Left ventricle myocardium superior (tissue), 1 donor: ENCODE data around the gene CALHM6. TPM values are rescaled to one million over a fixed set of nuclear protein-coding genes. Genes with fewer than 3 reads are reported as not detected.

Experiments
- ATAC-seq: fragments of 200-7000 bp; cut with Tn5 transposase; one replicate; pipeline ENCODE4 v1.9.1; 2020; ENCODE audit warnings: mild to moderate bottlenecking, moderate library complexity
- DNase-seq: peaks from one replicate; pipeline ENCODE4 v3.0.0-alpha.2; 2020
- intact Hi-C: fragments of 100-400 bp; cut with micrococcal nuclease; formaldehyde crosslinking; loops from one replicate; pipeline ENCODE4 v1.11.0; 2022
- long read RNA-seq: library from polyadenylated mRNA; unstranded; transcript quantifications from one replicate; pipeline ENCODE4 v2.0.0, GENCODE V29; 2021
- total RNA-seq: library from RNA; stranded (reverse); fragmentation: NEBNext Ultra II Directional; extraction: Animal tissue kit (Norgen Biotek cat#: 25700); gene quantifications from one replicate; pipeline ENCODE4 v1.2.1, GENCODE V29; 2021
- donor health status: DM: no; HTN: yes; CAD: no; lungs with severe emphysema.

The CALHM6 gene
- total RNA-seq: 1.2 TPM
- long read RNA-seq: 0 reads

GRCh38 chr6:116461331-116461931 lies at the start of gene CALHM6:
Gene CALHM6, plus strand, starts transcription at chr6:116461375. Its CDS starts 555 bp downstream, at chr6:116461930.
- ATAC-seq (no peak), DNase-seq (no peak)
- intact Hi-C loops: no loop called here

GRCh38 chr6:116412270-116412669 lies 48.9 kb upstream of the CALHM6 start:
- intact Hi-C loops: no loop called here
- DNase-seq (peak; percentile 38), ATAC-seq (peak; percentile 78)

- ATAC-seq (no peak), DNase-seq (no peak)
- intact Hi-C loops: no loop called here
Observed at GRCh38 chr6:116413357-116413756, 47.8 kb upstream of the CALHM6 start.

GRCh38 chr6:116417661-116418060 lies 43.5 kb upstream of the CALHM6 start:
- intact Hi-C loops: no loop called here
- DNase-seq (no peak), ATAC-seq (no peak)

- intact Hi-C loops: no loop called here
- ATAC-seq (no peak), DNase-seq (no peak)
Observed at GRCh38 chr6:116419069-116419786, 41.9 kb upstream of the CALHM6 start.

GRCh38 chr6:116420341-116420740 lies 40.8 kb upstream of the CALHM6 start:
- no peak for DNase-seq
- ATAC-seq: no peak
- intact Hi-C loops: no loop called here

GRCh38 chr6:116422238-116422637 lies 38.9 kb upstream of the CALHM6 start:
- no peak for DNase-seq
- intact Hi-C loops: no loop called here
- no peak for ATAC-seq

GRCh38 chr6:116424001-116424400 lies 37.2 kb upstream of the CALHM6 start:
- intact Hi-C loops: no loop called here
- ATAC-seq (no peak), DNase-seq (no peak)

- DNase-seq: no peak
- no peak for ATAC-seq
- intact Hi-C loops: no loop called here
Observed at GRCh38 chr6:116426551-116426950, 34.6 kb upstream of the CALHM6 start.

GRCh38 chr6:116429111-116429510 lies 32.1 kb upstream of the CALHM6 start:
- intact Hi-C loops: no loop called here
- ATAC-seq: no peak

GRCh38 chr6:116430860-116431259 lies 30.3 kb upstream of the CALHM6 start:
- DNase-seq (no peak), ATAC-seq (no peak)
- intact Hi-C loops: no loop called here

More at GRCh38 chr6:116429111-116429510, 32.1 kb upstream of the CALHM6 start:
- DNase-seq: no peak

GRCh38 chr6:116431964-116432595 lies 29.1 kb upstream of the CALHM6 start:
- DNase-seq (no peak), ATAC-seq (no peak)
- intact Hi-C loops: no loop called here

GRCh38 chr6:116433206-116433712 lies 27.9 kb upstream of the CALHM6 start:
- ATAC-seq: no peak
- no peak for DNase-seq
- intact Hi-C loops: no loop called here

GRCh38 chr6:116434056-116434725 lies 27.0 kb upstream of the CALHM6 start:
- intact Hi-C loops: no loop called here
- no peak for DNase-seq
- no peak for ATAC-seq

- ATAC-seq (no peak), DNase-seq (no peak)
- intact Hi-C loops: no loop called here
Observed at GRCh38 chr6:116436586-116436985, 24.6 kb upstream of the CALHM6 start.

GRCh38 chr6:116437656-116438055 lies 23.5 kb upstream of the CALHM6 start:
- no peak for ATAC-seq
- intact Hi-C loops: no loop called here
- DNase-seq: no peak

- intact Hi-C loops: no loop called here
- no peak for ATAC-seq
- no peak for DNase-seq
Observed at GRCh38 chr6:116438590-116439448, 22.4 kb upstream of the CALHM6 start.

GRCh38 chr6:116439522-116440051 lies 21.6 kb upstream of the CALHM6 start:
- no peak for DNase-seq
- intact Hi-C loops: loop anchor here (10.0 kb wide), 1 partner anchor 145 kb away; no protein-coding TSS in a partner anchor
- ATAC-seq: no peak

GRCh38 chr6:116443105-116443504 lies 18.1 kb upstream of the CALHM6 start:
- ATAC-seq (no peak), DNase-seq (no peak)
- intact Hi-C loops: loop anchor here (10.0 kb wide), 1 partner anchor 148 kb away; no protein-coding TSS in a partner anchor
